ENCODE results near the gene SLC49A3. TPM values are rescaled to one million over a fixed set of nuclear protein-coding genes. Genes with fewer than 3 reads are reported as not detected.

The SLC49A3 gene
- total RNA-seq, 1 experiment from 2014 or later, result 8.1 TPM

GRCh38 chr4:682490-683172 lies 6.3 kb downstream of the SLC49A3 start:
- H3K4me1 ChIP-seq (replicated peaks; ENCODE audit: insufficient read depth), result peaks cover 9% of the 10 kb centered on the region
- H3K9me3 ChIP-seq (ENCODE audit: insufficient read depth, low read depth), result no peaks in the 10 kb centered on the region
- no peaks in the 10 kb centered on the region for H4K20me1 ChIP-seq (ENCODE audit: insufficient read depth)
- no peaks in the 10 kb centered on the region for H3K9me2 ChIP-seq (ENCODE audit: insufficient read depth)
- no peak overlapping the region for H2AFZ ChIP-seq
- no peaks in the 10 kb centered on the region for H3K36me3 ChIP-seq (ENCODE audit: low read depth)
- no peak overlapping the region for H3K27ac ChIP-seq
- H3K4me2 ChIP-seq, result no peak overlapping the region
- intact Hi-C loops (cut with micrococcal nuclease; ENCODE audit: unreplicated experiment), result no loop called here
- H3K27me3 ChIP-seq (ENCODE audit: insufficient read depth, low read depth), result no peaks in the 10 kb centered on the region
- H3K79me2 ChIP-seq (ENCODE audit: low read depth), result no peaks in the 10 kb centered on the region
- BruUV-seq (replicated peaks), result no TSS peak
- no peak for DNase-seq
- ChIA-PET CTCF (no interaction called here), POLR2A (ENCODE audit: unreplicated experiment) (no interaction called here)
- TF ChIP-seq EZH2 (IDR thresholded peaks at IDR 0.05; ENCODE audit: low read depth), result no peak
- no peak for TF ChIP-seq CTCF (conservative IDR thresholded peaks at IDR 0.05)
- peaks cover 5% of the 10 kb centered on the region; the same call in 1 of the 2 replicates for H3F3A ChIP-seq (ENCODE audit: insufficient read depth, low read depth)
- H3K4me3 ChIP-seq, result no peak overlapping the region

DNA sequence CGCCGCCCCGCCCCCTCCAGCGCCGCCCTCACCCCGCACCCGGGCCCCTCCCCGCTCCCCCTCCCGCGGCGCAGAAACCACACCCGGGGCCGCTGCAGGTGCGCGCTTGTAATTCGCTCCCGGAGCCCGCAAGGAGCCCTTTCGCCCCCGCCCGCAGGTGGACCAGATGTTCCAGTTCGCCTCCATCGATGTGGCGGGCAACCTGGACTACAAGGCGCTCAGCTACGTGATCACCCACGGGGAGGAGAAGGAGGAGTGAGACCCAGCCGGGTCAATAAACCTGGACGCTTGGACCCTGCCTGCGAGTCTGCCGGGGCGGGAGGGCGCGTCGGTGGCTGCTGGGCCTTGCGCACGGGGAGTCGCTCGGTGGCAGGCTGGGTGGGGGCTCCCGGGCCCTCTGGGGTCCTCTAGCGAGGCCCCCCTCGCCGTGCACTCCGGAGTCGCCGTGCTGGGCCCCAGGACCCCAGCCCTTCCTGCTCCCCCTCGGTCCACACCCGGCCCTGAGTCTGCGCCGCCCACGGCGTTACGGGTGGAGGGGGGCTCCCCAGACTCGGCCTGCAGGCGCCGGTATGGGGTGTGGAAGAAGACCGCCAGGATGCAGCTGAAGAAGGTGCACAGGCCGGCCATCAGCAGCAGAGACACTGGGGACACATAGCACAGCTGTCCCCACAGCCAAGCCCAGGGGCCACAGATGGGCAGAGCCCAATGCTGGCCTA lies 7.1 kb downstream of the SLC49A3 start:
- Histone ChIP-seq H2AFZ (no peak overlapping the region), H3K27ac (no peak overlapping the region), H3K36me3 (ENCODE audit: low read depth) (no peaks in the 10 kb centered on the region), H3K27me3 (ENCODE audit: insufficient read depth, low read depth) (no peaks in the 10 kb centered on the region), H4K20me1 (ENCODE audit: insufficient read depth) (no peaks in the 10 kb centered on the region), H3K4me3 (no peak overlapping the region), H3K79me2 (ENCODE audit: low read depth) (no peaks in the 10 kb centered on the region), H3K4me1 (replicated peaks; ENCODE audit: insufficient read depth) (peaks cover 3% of the 10 kb centered on the region), H3K9me3 (ENCODE audit: insufficient read depth, low read depth) (no peaks in the 10 kb centered on the region), H3F3A (ENCODE audit: insufficient read depth, low read depth) (0 out of 2 replicates have a peak, but pooled peaks cover 3% of the 10 kb centered on the region), H3K9me2 (ENCODE audit: insufficient read depth) (no peaks in the 10 kb centered on the region), H3K4me2 (no peak overlapping the region)
- intact Hi-C loops (cut with micrococcal nuclease; ENCODE audit: unreplicated experiment), result no loop called here
- ChIA-PET POLR2A (ENCODE audit: unreplicated experiment) (no interaction called here), CTCF (no interaction called here)
- BruUV-seq (replicated peaks), result no TSS peak
- TF ChIP-seq EZH2 (IDR thresholded peaks at IDR 0.05; ENCODE audit: low read depth) (no peak), CTCF (conservative IDR thresholded peaks at IDR 0.05) (no peak)
- DNase-seq, result no peak

DNA sequence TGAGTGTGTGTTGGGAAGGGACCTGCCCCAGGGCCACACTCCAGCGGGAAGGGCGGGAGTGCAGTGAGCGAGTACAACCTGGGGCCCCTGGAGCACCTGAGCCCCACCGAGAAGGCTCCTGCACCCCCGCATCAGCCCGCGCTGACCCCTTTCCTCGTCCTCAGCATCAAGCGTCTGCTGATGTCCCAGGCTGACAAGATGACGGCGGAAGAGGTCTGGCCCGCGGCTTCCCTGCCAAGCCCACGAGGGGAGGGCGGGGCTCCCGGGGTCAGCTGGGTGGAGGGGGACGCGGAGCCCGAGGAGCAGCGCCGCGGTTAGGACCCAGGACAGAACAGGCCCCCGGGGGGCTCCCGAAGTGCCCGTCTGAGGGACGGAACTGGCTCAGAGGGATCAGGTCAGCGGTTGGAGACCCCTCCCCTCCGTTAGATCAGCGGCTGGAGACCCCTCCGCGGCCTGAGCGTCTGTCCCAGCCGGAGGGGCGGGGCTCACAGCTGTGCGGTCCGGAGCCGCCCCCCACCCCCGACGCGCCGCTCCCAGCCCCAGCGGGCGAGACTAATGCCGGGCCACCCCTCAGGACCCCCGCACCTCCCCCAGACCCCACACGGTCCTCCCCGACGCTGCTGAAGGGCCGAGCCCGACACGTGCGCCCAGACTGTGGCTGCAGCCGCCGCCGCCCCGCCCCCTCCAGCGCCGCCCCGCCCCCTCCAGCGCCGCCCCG lies 7.9 kb downstream of the SLC49A3 start:
- Histone ChIP-seq H3K79me2 (ENCODE audit: low read depth) (no peaks in the 10 kb centered on the region), H4K20me1 (ENCODE audit: insufficient read depth) (no peaks in the 10 kb centered on the region), H3K27me3 (ENCODE audit: insufficient read depth, low read depth) (no peaks in the 10 kb centered on the region), H2AFZ (no peak overlapping the region), H3K36me3 (ENCODE audit: low read depth) (no peaks in the 10 kb centered on the region), H3F3A (ENCODE audit: insufficient read depth, low read depth) (0 out of 2 replicates have a peak, but pooled peaks cover 3% of the 10 kb centered on the region), H3K9me3 (ENCODE audit: insufficient read depth, low read depth) (no peaks in the 10 kb centered on the region), H3K9me2 (ENCODE audit: insufficient read depth) (no peaks in the 10 kb centered on the region), H3K27ac (no peak overlapping the region), H3K4me2 (peak overlapping the region; percentile 55; the same call in 1 of the 2 replicates), H3K4me3 (peak overlapping the region; percentile 41; the same call in 1 of the 2 replicates), H3K4me1 (replicated peaks; ENCODE audit: insufficient read depth) (no peaks in the 10 kb centered on the region)
- DNase-seq, result peak in 1 of 2 experiments; percentile 37
- POLR2A ChIA-PET (ENCODE audit: unreplicated experiment), result no interaction called here
- TF ChIP-seq CTCF (conservative IDR thresholded peaks at IDR 0.05), result no peak
- TF ChIP-seq EZH2 (IDR thresholded peaks at IDR 0.05; ENCODE audit: low read depth), result no peak
- intact Hi-C loops (cut with micrococcal nuclease; ENCODE audit: unreplicated experiment), result no loop called here
- no TSS peak for BruUV-seq (replicated peaks)
- CTCF ChIA-PET, result no interaction called here

All from PC-9 (cell line).